WTC11 (cell line): ENCODE results near the gene GJC1. TPM values are rescaled to one million over a fixed set of nuclear protein-coding genes. Genes with fewer than 3 reads are reported as not detected.
A peak's percentile ranks its signal among the peaks of the same experiment; 100 is the strongest.

Experiments used
- ATAC-seq: fragments of 200-7000 bp; cut with Tn5 transposase; 2 replicates; pipeline ENCODE4 v1.10.0; 2021; ENCODE audit warnings: mild to moderate bottlenecking, moderate library complexity
- CTCF ChIA-PET: fragments of 300-600 bp; sonication (Branson Sonifier 250); formaldehyde crosslinking; loops from one replicate; lab custom pipeline; 2021; ENCODE audit warnings: antibody characterized with exemption; lab: Charles Lee
- POLR2A ChIA-PET: fragments of 350-600 bp; sonication (Branson Sonifier 250); formaldehyde crosslinking; loops from one replicate; lab custom pipeline; 2021; ENCODE audit warnings: antibody characterized with exemption; lab: Charles Lee
- DNase-seq: peaks from one replicate; pipeline ENCODE4 v3.0.0; 2021; ENCODE audit warnings: low spot score
- H3K27ac Mint-ChIP-seq: 2 replicates; pipeline ENCODE4 v1.8.0; 2021; ENCODE audit warnings: mixed read lengths
- H3K27me3 Mint-ChIP-seq: 2 replicates; pipeline ENCODE4 v1.8.0; 2021; ENCODE audit warnings: low read depth, mild to moderate bottlenecking, moderate library complexity, mixed read lengths
- H3K36me3 Mint-ChIP-seq: 2 replicates; pipeline ENCODE4 v1.8.0; 2021; ENCODE audit warnings: mixed read lengths
- H3K4me1 Mint-ChIP-seq: 2 replicates; pipeline ENCODE4 v1.8.0; 2022; ENCODE audit warnings: mixed read lengths
- H3K4me3 Mint-ChIP-seq: 2 replicates; pipeline ENCODE4 v1.8.0; 2021; ENCODE audit warnings: mild to moderate bottlenecking, moderate library complexity, mixed read lengths
- H3K9me3 Mint-ChIP-seq: 2 replicates; pipeline ENCODE4 v1.8.0; 2021; ENCODE audit warnings: mixed read lengths
- HMGA2 ChIP-seq: fragments of 250-450 bp; sonication (Bioruptor Pico); IDR thresholded peaks from 2 replicates; pipeline ENCODE4 v1.4.0; 2021; ENCODE audit warnings: mild to moderate bottlenecking, moderate library complexity
- NFE2L1 ChIP-seq: sonication (generic); formaldehyde crosslinking; IDR thresholded peaks from 2 replicates; pipeline ENCODE4 v1.8.1; 2023; ENCODE audit warnings: missing genetic modification reagents
- RORB ChIP-seq: fragments of 250-450 bp; sonication (Bioruptor Pico); IDR thresholded peaks from 2 replicates; pipeline ENCODE4 v1.9.0; 2021; ENCODE audit warnings: mild to moderate bottlenecking
- SMAD4 ChIP-seq: sonication (generic); formaldehyde crosslinking; IDR thresholded peaks from 2 replicates; pipeline ENCODE4 v1.8.0; 2022; ENCODE audit warnings: mild to moderate bottlenecking, missing genetic modification reagents
- SP1 ChIP-seq: sonication (generic); formaldehyde crosslinking; conservative IDR thresholded peaks from 2 replicates; pipeline ENCODE4 v1.8.1; 2022; ENCODE audit warnings: missing genetic modification reagents
- TEAD1 ChIP-seq: sonication (generic); formaldehyde crosslinking; IDR thresholded peaks from 2 replicates; pipeline ENCODE4 v1.8.0; 2022; ENCODE audit warnings: mild to moderate bottlenecking, missing genetic modification reagents
- TP53 ChIP-seq: sonication (generic); formaldehyde crosslinking; IDR thresholded peaks from 2 replicates; pipeline ENCODE4 v1.8.1; 2023; ENCODE audit warnings: mild to moderate bottlenecking, missing genetic modification reagents
- total RNA-seq: library from RNA; stranded (reverse); gene quantifications from 3 replicates; pipeline ENCODE4 v1.2.3, GENCODE V29; 2021
- TF ChIP-seq, protein P1 (sequence below): sonication (generic); formaldehyde crosslinking; IDR thresholded peaks from 2 replicates; pipeline ENCODE4 v1.8.0; 2023; ENCODE audit warnings: missing genetic modification reagents, mild to moderate bottlenecking, borderline replicate concordance
- TF ChIP-seq, protein P2 (sequence below): sonication (generic); formaldehyde crosslinking; IDR thresholded peaks from 2 replicates; pipeline ENCODE4 v1.8.0; 2022; ENCODE audit warnings: mild to moderate bottlenecking, missing genetic modification reagents
- TF ChIP-seq, protein P3 (sequence below): sonication (generic); formaldehyde crosslinking; IDR thresholded peaks from 2 replicates; pipeline ENCODE4 v1.8.1; 2022; ENCODE audit warnings: low read depth, missing genetic modification reagents, borderline replicate concordance
- TF ChIP-seq, protein P4 (sequence below): sonication (generic); formaldehyde crosslinking; conservative IDR thresholded peaks from 2 replicates; pipeline ENCODE4 v1.8.1; 2022; ENCODE audit warnings: mild to moderate bottlenecking, missing genetic modification reagents

GJC1 gene
- total RNA-seq, 1 experiment from 2014 or later, result 104 TPM

DNA sequence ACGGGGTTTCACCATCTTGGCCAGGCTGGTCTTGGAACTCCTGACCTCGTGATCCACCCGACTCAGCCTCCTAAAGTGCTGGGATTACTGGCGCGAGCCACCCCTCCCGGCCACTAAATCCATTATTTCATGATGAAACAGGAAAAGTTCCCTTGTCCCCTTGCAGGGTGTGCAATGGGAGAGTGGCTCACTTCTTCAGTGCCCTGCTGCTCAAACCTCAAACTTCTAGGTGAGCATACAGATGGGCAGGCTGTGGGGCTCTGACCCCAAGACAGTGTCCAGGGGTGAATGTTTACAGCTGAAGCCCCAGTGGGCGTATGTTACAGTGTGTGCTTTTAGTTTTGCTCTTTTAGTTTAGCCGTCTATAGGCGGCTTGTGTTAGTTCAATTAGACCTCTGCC lies 34.7 kb downstream of the GJC1 start (continued):
- TF ChIP-seq, protein P1, sequence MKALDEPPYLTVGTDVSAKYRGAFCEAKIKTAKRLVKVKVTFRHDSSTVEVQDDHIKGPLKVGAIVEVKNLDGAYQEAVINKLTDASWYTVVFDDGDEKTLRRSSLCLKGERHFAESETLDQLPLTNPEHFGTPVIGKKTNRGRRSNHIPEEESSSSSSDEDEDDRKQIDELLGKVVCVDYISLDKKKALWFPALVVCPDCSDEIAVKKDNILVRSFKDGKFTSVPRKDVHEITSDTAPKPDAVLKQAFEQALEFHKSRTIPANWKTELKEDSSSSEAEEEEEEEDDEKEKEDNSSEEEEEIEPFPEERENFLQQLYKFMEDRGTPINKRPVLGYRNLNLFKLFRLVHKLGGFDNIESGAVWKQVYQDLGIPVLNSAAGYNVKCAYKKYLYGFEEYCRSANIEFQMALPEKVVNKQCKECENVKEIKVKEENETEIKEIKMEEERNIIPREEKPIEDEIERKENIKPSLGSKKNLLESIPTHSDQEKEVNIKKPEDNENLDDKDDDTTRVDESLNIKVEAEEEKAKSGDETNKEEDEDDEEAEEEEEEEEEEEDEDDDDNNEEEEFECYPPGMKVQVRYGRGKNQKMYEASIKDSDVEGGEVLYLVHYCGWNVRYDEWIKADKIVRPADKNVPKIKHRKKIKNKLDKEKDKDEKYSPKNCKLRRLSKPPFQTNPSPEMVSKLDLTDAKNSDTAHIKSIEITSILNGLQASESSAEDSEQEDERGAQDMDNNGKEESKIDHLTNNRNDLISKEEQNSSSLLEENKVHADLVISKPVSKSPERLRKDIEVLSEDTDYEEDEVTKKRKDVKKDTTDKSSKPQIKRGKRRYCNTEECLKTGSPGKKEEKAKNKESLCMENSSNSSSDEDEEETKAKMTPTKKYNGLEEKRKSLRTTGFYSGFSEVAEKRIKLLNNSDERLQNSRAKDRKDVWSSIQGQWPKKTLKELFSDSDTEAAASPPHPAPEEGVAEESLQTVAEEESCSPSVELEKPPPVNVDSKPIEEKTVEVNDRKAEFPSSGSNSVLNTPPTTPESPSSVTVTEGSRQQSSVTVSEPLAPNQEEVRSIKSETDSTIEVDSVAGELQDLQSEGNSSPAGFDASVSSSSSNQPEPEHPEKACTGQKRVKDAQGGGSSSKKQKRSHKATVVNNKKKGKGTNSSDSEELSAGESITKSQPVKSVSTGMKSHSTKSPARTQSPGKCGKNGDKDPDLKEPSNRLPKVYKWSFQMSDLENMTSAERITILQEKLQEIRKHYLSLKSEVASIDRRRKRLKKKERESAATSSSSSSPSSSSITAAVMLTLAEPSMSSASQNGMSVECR, result no peak
- TF ChIP-seq TEAD1 (CRISPR knock-in tag) (no peak), SP1 (CRISPR knock-in tag) (no peak), SMAD4 (CRISPR knock-in tag) (no peak), NFE2L1 (CRISPR knock-in tag) (no peak)
- TF ChIP-seq, protein P2, sequence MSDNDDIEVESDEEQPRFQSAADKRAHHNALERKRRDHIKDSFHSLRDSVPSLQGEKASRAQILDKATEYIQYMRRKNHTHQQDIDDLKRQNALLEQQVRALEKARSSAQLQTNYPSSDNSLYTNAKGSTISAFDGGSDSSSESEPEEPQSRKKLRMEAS (CRISPR knock-in tag), result no peak
- TF ChIP-seq, protein P3, sequence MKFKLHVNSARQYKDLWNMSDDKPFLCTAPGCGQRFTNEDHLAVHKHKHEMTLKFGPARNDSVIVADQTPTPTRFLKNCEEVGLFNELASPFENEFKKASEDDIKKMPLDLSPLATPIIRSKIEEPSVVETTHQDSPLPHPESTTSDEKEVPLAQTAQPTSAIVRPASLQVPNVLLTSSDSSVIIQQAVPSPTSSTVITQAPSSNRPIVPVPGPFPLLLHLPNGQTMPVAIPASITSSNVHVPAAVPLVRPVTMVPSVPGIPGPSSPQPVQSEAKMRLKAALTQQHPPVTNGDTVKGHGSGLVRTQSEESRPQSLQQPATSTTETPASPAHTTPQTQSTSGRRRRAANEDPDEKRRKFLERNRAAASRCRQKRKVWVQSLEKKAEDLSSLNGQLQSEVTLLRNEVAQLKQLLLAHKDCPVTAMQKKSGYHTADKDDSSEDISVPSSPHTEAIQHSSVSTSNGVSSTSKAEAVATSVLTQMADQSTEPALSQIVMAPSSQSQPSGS (CRISPR knock-in tag), result no peak
- TF ChIP-seq, protein P4, sequence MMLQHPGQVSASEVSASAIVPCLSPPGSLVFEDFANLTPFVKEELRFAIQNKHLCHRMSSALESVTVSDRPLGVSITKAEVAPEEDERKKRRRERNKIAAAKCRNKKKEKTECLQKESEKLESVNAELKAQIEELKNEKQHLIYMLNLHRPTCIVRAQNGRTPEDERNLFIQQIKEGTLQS (CRISPR knock-in tag), result no peak

DNA sequence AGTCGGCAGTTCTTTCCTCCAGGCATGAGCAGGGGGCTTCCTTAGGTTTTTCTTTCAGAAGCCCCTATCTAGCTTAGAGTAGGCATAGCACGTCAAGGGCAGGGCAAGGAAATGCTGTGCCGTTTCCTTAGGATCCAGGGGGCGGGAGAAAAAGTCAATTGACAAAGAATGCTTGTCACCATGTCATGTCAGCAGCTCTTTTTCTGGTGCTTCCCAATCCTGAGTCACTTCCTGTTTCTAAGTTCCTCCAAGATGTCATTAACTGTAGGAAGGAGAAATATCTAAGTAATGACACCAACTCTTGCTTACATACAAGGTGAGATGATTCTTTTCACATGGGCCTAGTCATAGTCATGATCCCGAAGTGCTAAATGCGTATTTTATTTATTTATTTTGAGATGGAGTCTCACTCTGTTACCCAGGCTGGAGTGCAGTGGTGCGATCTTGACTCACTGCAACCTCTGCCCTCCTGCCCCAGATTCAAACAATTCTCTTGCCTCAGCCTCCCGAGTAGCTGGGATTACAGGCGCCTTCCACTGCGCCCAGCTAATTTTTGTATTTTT lies 35.2 kb downstream of the GJC1 start:
- CTCF ChIA-PET, result interaction anchor here (0.6 to 1.4 kb wide), 3 partner anchors 16 to 83 kb away, joined by 3 to 11 read pairs (median 6); no protein-coding TSS in a partner anchor
- ATAC-seq (no peak; the same call in 1 of the 2 replicates), DNase-seq (no peak)
- TF ChIP-seq TP53 (CRISPR knock-in tag) (no peak), HMGA2 (CRISPR knock-in tag) (no peak), RORB (CRISPR knock-in tag) (no peak)
- TF ChIP-seq, protein P1, result no peak
- TF ChIP-seq, protein P4 (CRISPR knock-in tag), result no peak
- H3K27me3 Mint-ChIP-seq, result no peaks in the 10 kb centered on the region
- no peaks in the 10 kb centered on the region for H3K9me3 Mint-ChIP-seq
- POLR2A ChIA-PET, result interaction anchor here (0.6 kb wide), 1 partner anchor 101 kb away, joined by 3 read pairs; no protein-coding TSS in a partner anchor
- H3K36me3 Mint-ChIP-seq, result peaks cover 3% of the 10 kb centered on the region; the same call in 1 of the 2 replicates
- no peak overlapping the region for H3K4me3 Mint-ChIP-seq
- H3K27ac Mint-ChIP-seq, result peak overlapping the region; percentile 70
- peaks cover 22% of the 10 kb centered on the region for H3K4me1 Mint-ChIP-seq
